SU-DHL-6 (cell line): ENCODE data around the gene PDE6G.

ENCODE experiments used
- H2AFZ ChIP-seq: fragments of 200-600 bp; sonication (generic); 2 replicates; pipeline ENCODE4 v1.6.1; 2014; ENCODE audit warnings: low read depth, mild to moderate bottlenecking, moderate library complexity, mixed read lengths, antibody characterized with exemption, low read length; ENCODE audit not compliant: severe bottlenecking
- H3F3A ChIP-seq: fragments of 200-600 bp; shearing (Covaris generic); 2 replicates; pipeline ENCODE4 v1.6.0; 2016; ENCODE audit warnings: antibody characterized with exemption, mild to moderate bottlenecking; ENCODE audit not compliant: insufficient read depth
- H3K27ac ChIP-seq: fragments of 200-600 bp; sonication (generic); 2 replicates; pipeline ENCODE4 v1.5.1; 2016; ENCODE audit warnings: low read depth, mild to moderate bottlenecking, low read length, moderate library complexity, mixed read lengths
- H3K27me3 ChIP-seq: fragments of 200-600 bp; sonication (generic), shearing (Covaris generic); 2 replicates; pipeline ENCODE4 v1.6.0; 2014; ENCODE audit warnings: mild to moderate bottlenecking, low read length
- H3K36me3 ChIP-seq: fragments of 200-600 bp; sonication (generic); 2 replicates; pipeline ENCODE4 v1.6.1; 2014; ENCODE audit warnings: mild to moderate bottlenecking, low read length, mixed read lengths
- H3K4me2 ChIP-seq: fragments of 300-600, 200-600 bp; shearing (Covaris generic), sonication (generic); 2 replicates; pipeline ENCODE4 v1.6.0; 2014; ENCODE audit warnings: low read length, low read depth, mild to moderate bottlenecking; ENCODE audit not compliant: poor library complexity, severe bottlenecking
- H3K4me3 ChIP-seq: fragments of 200-600 bp; sonication (generic); 2 replicates; pipeline ENCODE4 v1.5.1; 2014; ENCODE audit warnings: antibody characterized with exemption, low read length, mild to moderate bottlenecking, mixed read lengths; ENCODE audit not compliant: insufficient read depth, poor library complexity, severe bottlenecking
- H3K79me2 ChIP-seq: fragments of 200-600 bp; sonication (generic); 2 replicates; pipeline ENCODE4 v1.6.1; 2014; ENCODE audit warnings: mild to moderate bottlenecking, low read length, moderate library complexity; ENCODE audit not compliant: insufficient read depth
- H3K9ac ChIP-seq: fragments of 200-600 bp; sonication (generic); 2 replicates; pipeline ENCODE4 v1.7.0; 2014; ENCODE audit warnings: mild to moderate bottlenecking, low read length
- H3K9me2 ChIP-seq: fragments of 200-600 bp; sonication (generic); replicated peaks from 2 replicates; pipeline ENCODE4 v1.6.1; 2014; ENCODE audit warnings: low read length; ENCODE audit not compliant: insufficient read depth
- H3K9me3 ChIP-seq: fragments of 200-600 bp; sonication (generic); 2 replicates; pipeline ENCODE4 v1.6.1; 2014; ENCODE audit warnings: low read length, mixed read lengths; ENCODE audit not compliant: insufficient read depth
- H4K20me1 ChIP-seq: fragments of 200-600 bp; sonication (generic); 2 replicates; pipeline ENCODE4 v1.6.1; 2014; ENCODE audit warnings: low read depth, mild to moderate bottlenecking, antibody characterized with exemption, low read length, moderate library complexity, mixed read lengths
- EZH2phosphoT487 ChIP-seq: fragments of 200-600 bp; sonication (generic), shearing (Covaris generic); conservative IDR thresholded peaks from 2 replicates; pipeline ENCODE4 v1.6.1; 2018; ENCODE audit warnings: mild to moderate bottlenecking, antibody characterized with exemption, low read length, moderate library complexity, mixed read lengths
- TF ChIP-seq, protein P1 (sequence below): fragments of 200-600 bp; sonication (generic); IDR thresholded peaks from one replicate; pipeline ENCODE4 v1.5.1; 2017; ENCODE audit warnings: antibody characterized with exemption, mild to moderate bottlenecking, low read length, moderate library complexity; ENCODE audit not compliant: insufficient read depth, poor library complexity, severe bottlenecking

Gene PDE6G

GRCh38 chr17:81648707-81649085 lies 7.6 kb downstream of the PDE6G start:
- H3K9me2 ChIP-seq, result no peaks in the 10 kb centered on the region
- H2AFZ ChIP-seq, result no peak overlapping the region
- TF ChIP-seq EZH2phosphoT487, result no peak
- TF ChIP-seq, protein P1, sequence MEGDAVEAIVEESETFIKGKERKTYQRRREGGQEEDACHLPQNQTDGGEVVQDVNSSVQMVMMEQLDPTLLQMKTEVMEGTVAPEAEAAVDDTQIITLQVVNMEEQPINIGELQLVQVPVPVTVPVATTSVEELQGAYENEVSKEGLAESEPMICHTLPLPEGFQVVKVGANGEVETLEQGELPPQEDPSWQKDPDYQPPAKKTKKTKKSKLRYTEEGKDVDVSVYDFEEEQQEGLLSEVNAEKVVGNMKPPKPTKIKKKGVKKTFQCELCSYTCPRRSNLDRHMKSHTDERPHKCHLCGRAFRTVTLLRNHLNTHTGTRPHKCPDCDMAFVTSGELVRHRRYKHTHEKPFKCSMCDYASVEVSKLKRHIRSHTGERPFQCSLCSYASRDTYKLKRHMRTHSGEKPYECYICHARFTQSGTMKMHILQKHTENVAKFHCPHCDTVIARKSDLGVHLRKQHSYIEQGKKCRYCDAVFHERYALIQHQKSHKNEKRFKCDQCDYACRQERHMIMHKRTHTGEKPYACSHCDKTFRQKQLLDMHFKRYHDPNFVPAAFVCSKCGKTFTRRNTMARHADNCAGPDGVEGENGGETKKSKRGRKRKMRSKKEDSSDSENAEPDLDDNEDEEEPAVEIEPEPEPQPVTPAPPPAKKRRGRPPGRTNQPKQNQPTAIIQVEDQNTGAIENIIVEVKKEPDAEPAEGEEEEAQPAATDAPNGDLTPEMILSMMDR, result no peak
- H3K4me2 ChIP-seq, result no peak overlapping the region
- H3K27me3 ChIP-seq, result no peaks in the 10 kb centered on the region
- no peaks in the 10 kb centered on the region for H3K79me2 ChIP-seq
- no peaks in the 10 kb centered on the region for H4K20me1 ChIP-seq
- no peak overlapping the region for H3K27ac ChIP-seq
- no peaks in the 10 kb centered on the region for H3K36me3 ChIP-seq
- no peak overlapping the region for H3K9ac ChIP-seq
- H3K9me3 ChIP-seq, result no peaks in the 10 kb centered on the region
- H3K4me3 ChIP-seq, result no peak overlapping the region
- H3F3A ChIP-seq, result no peaks in the 10 kb centered on the region

DNA sequence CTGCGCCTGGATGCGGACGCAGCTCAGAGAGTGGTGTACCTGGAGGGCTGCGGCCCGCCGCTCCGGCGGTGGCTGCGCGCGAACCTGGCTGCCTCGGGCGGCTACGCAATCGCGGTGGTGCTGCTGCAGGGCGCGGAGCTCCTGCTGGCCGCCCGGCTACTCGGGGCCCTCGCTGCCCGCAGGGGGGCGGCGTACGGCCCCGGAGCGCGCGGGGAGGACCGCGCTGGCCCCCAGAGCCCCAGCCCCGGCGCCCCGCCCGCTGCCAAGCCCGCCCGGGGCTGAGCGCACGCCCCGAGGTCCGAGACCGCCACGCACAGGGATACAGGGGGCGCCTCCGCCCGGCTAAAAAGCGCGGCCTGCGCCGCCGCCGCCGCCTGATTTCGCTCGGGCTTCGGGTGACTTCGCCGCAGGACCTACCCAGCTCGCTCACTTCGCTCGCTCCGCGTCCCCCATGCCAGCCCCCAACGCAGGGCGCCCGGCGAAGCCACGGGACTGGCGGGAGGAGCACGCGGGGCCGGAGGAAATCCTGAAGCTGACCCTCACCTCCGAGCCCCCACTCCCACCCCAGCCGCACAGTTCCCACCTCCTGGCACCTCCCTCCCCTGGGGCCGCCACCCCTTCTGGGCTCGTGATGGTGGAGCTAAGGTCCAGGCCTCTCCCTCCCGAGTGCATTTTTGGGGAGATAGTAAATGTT lies 8.2 kb downstream of the PDE6G start:
- H3F3A ChIP-seq, result no peaks in the 10 kb centered on the region
- TF ChIP-seq, protein P1, result no peak
- TF ChIP-seq EZH2phosphoT487, result no peak
- no peaks in the 10 kb centered on the region for H3K79me2 ChIP-seq
- H2AFZ ChIP-seq, result no peak overlapping the region
- no peak overlapping the region for H3K9ac ChIP-seq
- no peak overlapping the region for H3K27ac ChIP-seq
- H3K27me3 ChIP-seq, result no peaks in the 10 kb centered on the region
- no peaks in the 10 kb centered on the region for H4K20me1 ChIP-seq
- no peaks in the 10 kb centered on the region for H3K9me3 ChIP-seq
- no peak overlapping the region for H3K4me3 ChIP-seq
- H3K36me3 ChIP-seq, result no peaks in the 10 kb centered on the region
- H3K4me2 ChIP-seq, result no peak overlapping the region
- H3K9me2 ChIP-seq, result no peaks in the 10 kb centered on the region

GRCh38 chr17:81647640-81648012 lies 8.7 kb downstream of the PDE6G start:
- Histone ChIP-seq H3K9me2 (no peaks in the 10 kb centered on the region), H3K9ac (no peak overlapping the region), H3F3A (no peaks in the 10 kb centered on the region), H3K27me3 (no peaks in the 10 kb centered on the region), H3K79me2 (no peaks in the 10 kb centered on the region), H4K20me1 (no peaks in the 10 kb centered on the region), H3K4me3 (no peak overlapping the region), H3K36me3 (no peaks in the 10 kb centered on the region), H3K4me2 (no peak overlapping the region), H3K27ac (no peak overlapping the region), H3K9me3 (no peaks in the 10 kb centered on the region), H2AFZ (no peak overlapping the region)
- TF ChIP-seq, protein P1, result no peak
- TF ChIP-seq EZH2phosphoT487, result no peak
